ENCODE measurements around the gene SLC2A4. TPM values are rescaled to one million over a fixed set of nuclear protein-coding genes. Genes with fewer than 3 reads are reported as not detected.
A peak's percentile ranks its signal among the peaks of the same experiment; 100 is the strongest.

The SLC2A4 gene
- polyA plus RNA-seq, 3 donors: not detected

- Histone ChIP-seq H4K20me1 (ENCODE audit: insufficient read depth, low read length) (peaks cover 7% of the 10 kb centered on the region), H3K4me3 (replicated peaks in 1 of 3; ENCODE audit: low read depth in 2 of 3, low read length in 3 of 3) (no peak overlapping the region), H3K36me3 (replicated peaks in 1 of 2; ENCODE audit: control insufficient read depth in 1 of 2, insufficient read depth in 2 of 2, low read length in 2 of 2) (peaks cover 48 to 56% of the 10 kb centered on the region in 2 donors), H3K9me3 (replicated peaks in 1 of 2; ENCODE audit: control insufficient read depth in 1 of 2, insufficient read depth in 1 of 2, low read length in 2 of 2) (no peaks in the 10 kb centered on the region), H3K4me1 (ENCODE audit: control insufficient read depth in 1 of 2, insufficient read depth in 2 of 2, low read length in 2 of 2) (peaks cover 24 to 27% of the 10 kb centered on the region in 2 donors), H2AFZ (ENCODE audit: insufficient read depth, low read depth, low read length, poor library complexity, severe bottlenecking) (no peak overlapping the region), H3K79me2 (ENCODE audit: insufficient read depth, low read length) (peaks cover 18% of the 10 kb centered on the region), H3K4me2 (replicated peaks; ENCODE audit: extremely low read depth, low read length, poor library complexity, severe bottlenecking) (no peak overlapping the region), H3K27me3 (ENCODE audit: control insufficient read depth in 2 of 2, insufficient read depth in 2 of 2, low read length in 2 of 2) (no peaks in the 10 kb centered on the region), H3K27ac (ENCODE audit: low read depth in 1 of 2, low read length in 2 of 2) (no peak overlapping the region), H3K9ac (ENCODE audit: insufficient read depth, low read length, poor library complexity, severe bottlenecking) (no peak overlapping the region)
- Mint-ChIP-seq H3K36me3 (peaks cover 43 to 59% of the 10 kb centered on the region in 2 donors), H3K4me1 (peaks cover 19% of the 10 kb centered on the region), H3K9me3 (no peaks in the 10 kb centered on the region), H3K4me3 (no peak overlapping the region), H3K27me3 (ENCODE audit: low read depth in 3 of 3) (peaks cover 0 to 2% (median 0%) of the 10 kb centered on the region in 3 donors), H3K27ac (no peak overlapping the region)
- no peak for TF ChIP-seq CTCF (IDR thresholded peaks at IDR 0.05)
- intact Hi-C loops (cut with micrococcal nuclease): loop anchor here in 1 of 2 donors (10.0 kb wide), 1 partner anchor 249 kb away; the partner anchor contains the start of gene CD68
- no peak for DNase-seq
- 100% methylated on average over 1 of the region's 11 CpGs for WGBS (ENCODE audit: insufficient coverage)
These were observed 44.7 kb downstream of the SLC2A4 start for GRCh38 chr17:7326186-7326585.

- Mint-ChIP-seq H3K4me3 (no peak overlapping the region), H3K27ac (peak overlapping the region in 1 of 7 donors; percentile 42), H3K4me1 (peaks cover 24% of the 10 kb centered on the region), H3K36me3 (peaks cover 34 to 51% of the 10 kb centered on the region in 2 donors), H3K9me3 (no peaks in the 10 kb centered on the region), H3K27me3 (ENCODE audit: low read depth in 3 of 3) (peaks cover 0 to 2% (median 0%) of the 10 kb centered on the region in 3 donors)
- Histone ChIP-seq H4K20me1 (ENCODE audit: insufficient read depth, low read length) (peaks cover 7% of the 10 kb centered on the region), H3K4me3 (replicated peaks in 1 of 3; ENCODE audit: low read depth in 2 of 3, low read length in 3 of 3) (no peak overlapping the region), H2AFZ (ENCODE audit: insufficient read depth, low read depth, low read length, poor library complexity, severe bottlenecking) (no peak overlapping the region), H3K79me2 (ENCODE audit: insufficient read depth, low read length) (peaks cover 18% of the 10 kb centered on the region), H3K9ac (ENCODE audit: insufficient read depth, low read length, poor library complexity, severe bottlenecking) (no peak overlapping the region), H3K27me3 (ENCODE audit: control insufficient read depth in 2 of 2, insufficient read depth in 2 of 2, low read length in 2 of 2) (no peaks in the 10 kb centered on the region), H3K4me1 (ENCODE audit: control insufficient read depth in 1 of 2, insufficient read depth in 2 of 2, low read length in 2 of 2) (peaks cover 27 to 31% of the 10 kb centered on the region in 2 donors), H3K4me2 (replicated peaks; ENCODE audit: extremely low read depth, low read length, poor library complexity, severe bottlenecking) (no peak overlapping the region), H3K36me3 (replicated peaks in 1 of 2; ENCODE audit: control insufficient read depth in 1 of 2, insufficient read depth in 2 of 2, low read length in 2 of 2) (peaks cover 39 to 47% of the 10 kb centered on the region in 2 donors), H3K9me3 (replicated peaks in 1 of 2; ENCODE audit: control insufficient read depth in 1 of 2, insufficient read depth in 1 of 2, low read length in 2 of 2) (no peaks in the 10 kb centered on the region), H3K27ac (ENCODE audit: low read depth in 1 of 2, low read length in 2 of 2) (no peak overlapping the region)
- TF ChIP-seq CTCF (IDR thresholded peaks at IDR 0.05): no peak
- intact Hi-C loops (cut with micrococcal nuclease): loop anchor here in 1 of 2 donors (10.0 kb wide), 1 partner anchor 248 kb away; the partner anchor contains the start of gene CD68
- DNase-seq: no peak
- no CpG with 5 or more reads among the region's 7 CpGs for WGBS (ENCODE audit: insufficient coverage)
These were observed 45.5 kb downstream of the SLC2A4 start for GRCh38 chr17:7327056-7327455.
